A549 treated with CORT108297 at 1 μM for 4 hours (cell line): ENCODE measurements around the gene KRTAP9-3. TPM values are rescaled to one million over a fixed set of nuclear protein-coding genes. Genes with fewer than 3 reads are reported as not detected.

ENCODE experiments used
- total RNA-seq: library from RNA; stranded (reverse); fragments of 200-300 nt; extraction: Qiagen RNA extraction; gene quantifications from 5 replicates; pipeline ENCODE4 v1.2.3, GENCODE V29; 2022

The KRTAP9-3 gene, protein sequence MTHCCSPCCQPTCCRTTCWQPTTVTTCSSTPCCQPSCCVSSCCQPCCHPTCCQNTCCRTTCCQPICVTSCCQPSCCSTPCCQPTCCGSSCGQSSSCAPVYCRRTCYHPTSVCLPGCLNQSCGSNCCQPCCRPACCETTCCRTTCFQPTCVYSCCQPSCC
- not detected in 5 replicates for total RNA-seq

DNA sequence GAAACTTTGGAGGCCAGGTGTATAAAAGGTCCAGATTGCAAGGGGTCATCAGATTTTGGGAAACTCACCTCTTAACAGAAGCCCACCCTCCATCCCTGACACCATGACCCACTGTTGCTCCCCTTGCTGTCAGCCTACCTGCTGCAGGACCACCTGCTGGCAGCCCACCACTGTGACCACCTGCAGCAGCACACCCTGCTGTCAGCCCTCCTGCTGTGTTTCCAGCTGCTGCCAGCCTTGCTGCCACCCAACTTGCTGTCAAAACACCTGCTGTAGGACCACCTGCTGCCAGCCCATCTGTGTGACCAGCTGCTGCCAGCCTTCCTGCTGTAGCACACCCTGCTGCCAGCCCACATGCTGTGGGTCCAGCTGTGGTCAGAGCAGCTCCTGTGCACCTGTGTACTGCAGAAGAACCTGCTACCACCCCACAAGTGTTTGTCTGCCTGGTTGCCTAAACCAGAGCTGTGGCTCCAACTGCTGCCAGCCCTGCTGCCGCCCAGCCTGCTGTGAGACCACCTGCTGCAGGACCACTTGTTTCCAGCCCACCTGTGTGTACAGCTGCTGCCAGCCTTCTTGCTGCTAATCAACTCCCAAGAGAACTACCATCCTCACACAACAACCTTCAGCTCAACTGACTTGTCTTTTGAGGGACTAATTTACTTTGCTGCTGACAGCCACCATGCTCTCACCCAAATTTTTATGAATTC, at the start of gene KRTAP9-3:
Gene KRTAP9-3, plus strand, starts transcription at position 51 of the 707 bp plus-strand sequence. Its CDS starts 53 bp downstream, at position 104.

DNA sequence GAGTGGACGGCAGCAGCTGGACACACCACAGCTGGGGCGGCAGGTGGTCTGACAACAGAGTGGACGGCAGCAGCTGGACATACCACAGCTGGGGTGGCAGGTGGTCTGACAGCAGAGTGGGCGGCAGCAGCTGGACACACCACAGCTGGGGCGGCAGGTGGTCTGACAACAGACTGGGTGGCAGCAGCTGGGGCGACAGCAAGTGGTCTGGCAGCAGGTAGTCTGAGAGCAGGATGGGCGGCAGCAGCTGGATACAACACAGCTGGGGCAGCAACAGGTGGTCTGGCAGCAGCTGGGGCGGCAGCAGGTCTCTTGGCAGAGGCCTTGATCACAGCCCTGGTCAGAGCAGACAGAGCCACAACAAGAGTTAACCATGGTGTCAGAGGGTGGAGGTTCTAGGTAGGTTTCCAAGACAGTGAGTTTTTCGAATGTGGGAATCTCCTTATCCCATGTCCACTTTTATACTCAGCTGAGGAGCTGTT, 47.7 kb upstream of the KRTAP9-3 start, which contains the start of gene KRTAP4-1:
Gene KRTAP4-1, minus strand, starts transcription at position 432 of the 482 bp plus-strand sequence. Its CDS starts 57 bp downstream, at position 375.

DNA sequence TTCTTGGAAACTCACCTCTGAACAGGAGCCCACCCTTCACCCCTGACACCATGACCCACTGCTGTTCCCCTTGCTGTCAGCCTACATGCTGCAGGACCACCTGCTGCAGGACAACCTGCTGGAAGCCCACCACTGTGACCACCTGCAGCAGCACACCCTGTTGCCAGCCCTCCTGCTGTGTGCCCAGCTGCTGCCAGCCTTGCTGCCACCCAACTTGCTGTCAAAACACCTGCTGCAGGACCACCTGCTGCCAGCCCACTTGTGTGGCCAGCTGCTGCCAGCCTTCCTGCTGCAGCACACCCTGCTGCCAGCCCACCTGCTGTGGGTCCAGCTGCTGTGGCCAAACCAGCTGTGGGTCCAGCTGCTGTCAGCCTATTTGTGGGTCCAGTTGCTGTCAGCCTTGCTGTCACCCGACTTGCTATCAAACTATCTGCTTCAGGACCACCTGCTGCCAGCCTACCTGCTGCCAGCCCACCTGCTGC, 42.4 kb upstream of the KRTAP9-3 start, which contains the start of gene KRTAP9-1:
Gene KRTAP9-1, plus strand, starts transcription at position 51 of the 482 bp plus-strand sequence. Its CDS starts 0 bp downstream, at position 51.

GRCh38 chr17:41226598-41227095, 5.6 kb upstream of the KRTAP9-3 start, which contains the start of gene KRTAP9-2:
TSS of gene KRTAP9-2 (plus strand) at chr17:41226648. CDS start at chr17:41226655, 7 bp downstream.

GRCh38 chr17:41237949-41238437, 5.7 kb downstream of the KRTAP9-3 start, which contains the start of gene KRTAP9-8:
TSS of gene KRTAP9-8 (plus strand) at chr17:41237999. CDS start at chr17:41238052, 53 bp downstream.

GRCh38 chr17:41249637-41250240, 17.5 kb downstream of the KRTAP9-3 start, which contains the start of gene KRTAP9-4:
TSS of gene KRTAP9-4 (plus strand) at chr17:41249687. CDS start at chr17:41249721, 34 bp downstream.

GRCh38 chr17:41255381-41256290, 23.4 kb downstream of the KRTAP9-3 start, which contains the start of gene KRTAP9-9:
TSS of gene KRTAP9-9 (plus strand) at chr17:41255384.

DNA sequence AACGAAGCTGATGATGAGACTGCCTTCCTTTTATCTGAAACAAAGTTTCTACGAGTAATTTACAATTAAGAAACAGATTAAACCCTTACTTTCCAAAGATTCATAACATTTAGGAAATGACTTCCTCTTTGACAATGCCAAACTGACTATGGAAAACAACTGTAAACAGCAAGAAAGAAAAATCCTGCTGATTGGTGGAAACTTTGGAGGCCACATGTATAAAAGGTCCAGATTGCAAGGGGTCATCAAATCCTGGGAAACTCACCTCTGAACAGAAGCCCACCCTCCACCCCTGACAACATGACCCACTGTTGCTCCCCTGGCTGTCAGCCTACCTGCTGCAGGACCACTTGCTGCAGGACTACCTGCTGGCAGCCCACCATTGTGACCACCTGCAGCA, 32.8 kb downstream of the KRTAP9-3 start, which contains the start of gene KRTAP9-6:
Gene KRTAP9-6, plus strand, starts transcription at position 301 of the 400 bp plus-strand sequence. Its CDS starts 0 bp downstream, at position 301.

GRCh38 chr17:41275648-41276190, 43.5 kb downstream of the KRTAP9-3 start, which contains the start of gene KRTAP9-7:
TSS of gene KRTAP9-7 (plus strand) at chr17:41275698. CDS start at chr17:41275698, 0 bp downstream.

Other genes with a start within 250 kb of the KRTAP9-3 start
- not detected in 5 replicates for gene KRT40, start 248.1 kb upstream of the KRTAP9-3 start, total RNA-seq
- gene KRTAP3-3, start 238.3 kb upstream of the KRTAP9-3 start, total RNA-seq = not detected in 5 replicates
- 0.20 to 0.42 TPM (median 0.34 TPM) in 5 replicates for gene KRTAP3-2, start 232.5 kb upstream of the KRTAP9-3 start, total RNA-seq
- gene KRTAP3-1, start 223.3 kb upstream of the KRTAP9-3 start, total RNA-seq = 0.18 TPM in 1 of 5 replicates, not detected in the others
- gene KRTAP1-5, start 205.2 kb upstream of the KRTAP9-3 start, total RNA-seq = not detected in 5 replicates
- gene KRTAP1-4, start 202.3 kb upstream of the KRTAP9-3 start, total RNA-seq = not detected in 5 replicates
- gene KRTAP1-3, start 197.6 kb upstream of the KRTAP9-3 start, total RNA-seq = not detected in 5 replicates
- gene KRTAP1-1, start 191.0 kb upstream of the KRTAP9-3 start, total RNA-seq = not detected in 5 replicates
- not detected in 5 replicates for gene KRTAP2-1, start 185.1 kb upstream of the KRTAP9-3 start, total RNA-seq
- not detected in 5 replicates for gene KRTAP2-2, start 177.2 kb upstream of the KRTAP9-3 start, total RNA-seq
- 0.11 to 0.18 TPM (median 0.17 TPM) in 3 of 5 replicates, not detected in the others for gene KRTAP2-3, start 172.3 kb upstream of the KRTAP9-3 start, total RNA-seq
- not detected in 5 replicates for gene KRTAP2-4, start 166.6 kb upstream of the KRTAP9-3 start, total RNA-seq
- not detected in 5 replicates for gene KRTAP4-7, start 148.3 kb upstream of the KRTAP9-3 start, total RNA-seq
- gene KRTAP4-8, start 134.3 kb upstream of the KRTAP9-3 start, total RNA-seq = 0.10 TPM in 1 of 5 replicates, not detected in the others
- not detected in 5 replicates for gene KRTAP4-16, start 130.2 kb upstream of the KRTAP9-3 start, total RNA-seq
- gene KRTAP4-9, start 127.1 kb upstream of the KRTAP9-3 start, total RNA-seq = not detected in 5 replicates
- gene KRTAP4-11, start 114.1 kb upstream of the KRTAP9-3 start, total RNA-seq = not detected in 5 replicates
- 0.07 TPM in 1 of 5 replicates, not detected in the others for gene KRTAP4-12, start 108.3 kb upstream of the KRTAP9-3 start, total RNA-seq
- gene KRTAP4-6, start 91.9 kb upstream of the KRTAP9-3 start, total RNA-seq = not detected in 5 replicates
- gene KRTAP4-5, start 82.6 kb upstream of the KRTAP9-3 start, total RNA-seq = not detected in 5 replicates
- gene KRTAP4-4, start 71.7 kb upstream of the KRTAP9-3 start, total RNA-seq = not detected in 5 replicates
- gene KRTAP4-3, start 64.2 kb upstream of the KRTAP9-3 start, total RNA-seq = not detected in 5 replicates
- not detected in 5 replicates for gene KRTAP4-2, start 54.2 kb upstream of the KRTAP9-3 start, total RNA-seq
- gene KRTAP4-1, start 47.5 kb upstream of the KRTAP9-3 start, total RNA-seq = 0.09 to 0.40 TPM (median 0.24 TPM) in 4 of 5 replicates, not detected in the other
- not detected in 5 replicates for gene KRTAP9-1, start 42.6 kb upstream of the KRTAP9-3 start, total RNA-seq
- gene KRTAP9-2, start 5.8 kb upstream of the KRTAP9-3 start, total RNA-seq = not detected in 5 replicates
- gene KRTAP9-8, start 5.5 kb downstream of the KRTAP9-3 start, total RNA-seq = not detected in 5 replicates
- gene KRTAP9-4, start 17.2 kb downstream of the KRTAP9-3 start, total RNA-seq = not detected in 5 replicates
- gene KRTAP9-9, start 22.9 kb downstream of the KRTAP9-3 start, total RNA-seq = not detected in 5 replicates
- not detected in 5 replicates for gene KRTAP9-6, start 32.9 kb downstream of the KRTAP9-3 start, total RNA-seq
- not detected in 5 replicates for gene KRTAP9-7, start 43.2 kb downstream of the KRTAP9-3 start, total RNA-seq
- gene KRTAP29-1, start 70.4 kb downstream of the KRTAP9-3 start, total RNA-seq = not detected in 5 replicates
- gene KRTAP16-1, start 76.9 kb downstream of the KRTAP9-3 start, total RNA-seq = not detected in 5 replicates
- not detected in 5 replicates for gene KRTAP17-1, start 83.3 kb downstream of the KRTAP9-3 start, total RNA-seq
- gene KRT33A, start 118.4 kb downstream of the KRTAP9-3 start, total RNA-seq = not detected in 5 replicates
- 0.09 to 0.10 TPM (median 0.10 TPM) in 3 of 5 replicates, not detected in the others for gene KRT33B, start 137.4 kb downstream of the KRTAP9-3 start, total RNA-seq
- gene KRT34, start 149.9 kb downstream of the KRTAP9-3 start, total RNA-seq = 0.12 to 0.50 TPM (median 0.32 TPM) in 5 replicates
- gene KRT31, start 165.2 kb downstream of the KRTAP9-3 start, total RNA-seq = not detected in 5 replicates
- not detected in 5 replicates for gene KRT37, start 192.1 kb downstream of the KRTAP9-3 start, total RNA-seq
- gene KRT38, start 208.5 kb downstream of the KRTAP9-3 start, total RNA-seq = not detected in 5 replicates
- gene KRT32, start 234.9 kb downstream of the KRTAP9-3 start, total RNA-seq = 0.05 TPM in 1 of 5 replicates, not detected in the others
- not detected in 5 replicates for gene KRT35, start 248.7 kb downstream of the KRTAP9-3 start, total RNA-seq